Calu3 (cell line): ENCODE results near the gene MINDY2. TPM values are rescaled to one million over a fixed set of nuclear protein-coding genes. Genes with fewer than 3 reads are reported as not detected.
"Not testable (repeated sequence)": the region's sequence is repeated elsewhere in the genome, so short reads cannot be mapped to it uniquely, and the experiment has no call there.

Experiments
- BruUV-seq: library from RNA; stranded (reverse); fragments of 400-500 nt; replicated peaks from 2 replicates; lab custom pipeline; 2021; lab: Mats Ljungman, UMichigan
- CTCF ChIA-PET: fragments of 300-600 bp; sonication (Branson Sonifier 250); formaldehyde crosslinking; loops from one replicate; lab custom pipeline; 2022; ENCODE audit warnings: antibody characterized with exemption; lab: Charles Lee
- DNase-seq: peaks from one replicate; pipeline ENCODE4 v3.0.0; 2022
- H3K27ac Mint-ChIP-seq: one replicate; pipeline ENCODE4 v1.8.0; 2022; ENCODE audit warnings: mixed read lengths; ENCODE audit not compliant: unreplicated experiment
- H3K27me3 Mint-ChIP-seq: one replicate; pipeline ENCODE4 v1.8.0; 2022; ENCODE audit warnings: mixed read lengths; ENCODE audit not compliant: unreplicated experiment
- H3K36me3 Mint-ChIP-seq: one replicate; pipeline ENCODE4 v1.8.0; 2022; ENCODE audit warnings: mild to moderate bottlenecking, moderate library complexity, mixed read lengths; ENCODE audit not compliant: insufficient read depth, unreplicated experiment
- H3K4me1 Mint-ChIP-seq: one replicate; pipeline ENCODE4 v1.8.0; 2022; ENCODE audit warnings: mild to moderate bottlenecking, low read depth, mixed read lengths; ENCODE audit not compliant: unreplicated experiment
- H3K4me3 Mint-ChIP-seq: one replicate; pipeline ENCODE4 v1.8.0; 2022; ENCODE audit warnings: mild to moderate bottlenecking, low read depth, moderate library complexity, mixed read lengths; ENCODE audit not compliant: unreplicated experiment
- H3K9me3 Mint-ChIP-seq: one replicate; pipeline ENCODE4 v1.8.0; 2022; ENCODE audit warnings: low read depth, mixed read lengths; ENCODE audit not compliant: unreplicated experiment
- CTCF ChIP-seq: fragments of 200-600 bp; IDR thresholded peaks from one replicate; pipeline ENCODE4 v1.8.0; 2022; ENCODE audit warnings: antibody characterized with exemption; ENCODE audit not compliant: unreplicated experiment
- intact Hi-C: fragments of 100-400 bp; cut with micrococcal nuclease; formaldehyde crosslinking; loops from one replicate; pipeline ENCODE4 v1.10.0; 2022; ENCODE audit not compliant: unreplicated experiment
- total RNA-seq: library from RNA; stranded (reverse); gene quantifications from 2 replicates; pipeline ENCODE4 v1.2.3, GENCODE V29; 2022

The MINDY2 gene
- total RNA-seq, 1 experiment from 2014 or later, result 59.0 TPM

- no peak overlapping the region for H3K27ac Mint-ChIP-seq
- H3K27me3 Mint-ChIP-seq, result no peaks in the 10 kb centered on the region
- H3K36me3 Mint-ChIP-seq, result no peaks in the 10 kb centered on the region
- no peak for DNase-seq
- BruUV-seq, result no TSS peak
- no peaks in the 10 kb centered on the region for H3K4me1 Mint-ChIP-seq
- peaks cover 6% of the 10 kb centered on the region for H3K9me3 Mint-ChIP-seq
- H3K4me3 Mint-ChIP-seq, result no peak overlapping the region
- no peak for TF ChIP-seq CTCF
- intact Hi-C loops, result no loop called here
- CTCF ChIA-PET, result interaction anchor here (3.1 kb wide), 1 partner anchor 8 kb away, joined by 12 read pairs; the partner anchor contains the start of gene MINDY2
Measured at GRCh38 chr15:58762731-58763130, 8.4 kb upstream of the MINDY2 start.

GRCh38 chr15:58764468-58764867 is 6.6 kb upstream of the MINDY2 start:
- Mint-ChIP-seq H3K9me3 (peaks cover 6% of the 10 kb centered on the region), H3K36me3 (no peaks in the 10 kb centered on the region), H3K27ac (no peak overlapping the region), H3K4me1 (no peaks in the 10 kb centered on the region), H3K4me3 (no peak overlapping the region), H3K27me3 (no peaks in the 10 kb centered on the region)
- no TSS peak for BruUV-seq
- CTCF ChIA-PET, result no interaction called here
- intact Hi-C loops, result no loop called here
- TF ChIP-seq CTCF, result no peak
- DNase-seq, result no peak

DNA sequence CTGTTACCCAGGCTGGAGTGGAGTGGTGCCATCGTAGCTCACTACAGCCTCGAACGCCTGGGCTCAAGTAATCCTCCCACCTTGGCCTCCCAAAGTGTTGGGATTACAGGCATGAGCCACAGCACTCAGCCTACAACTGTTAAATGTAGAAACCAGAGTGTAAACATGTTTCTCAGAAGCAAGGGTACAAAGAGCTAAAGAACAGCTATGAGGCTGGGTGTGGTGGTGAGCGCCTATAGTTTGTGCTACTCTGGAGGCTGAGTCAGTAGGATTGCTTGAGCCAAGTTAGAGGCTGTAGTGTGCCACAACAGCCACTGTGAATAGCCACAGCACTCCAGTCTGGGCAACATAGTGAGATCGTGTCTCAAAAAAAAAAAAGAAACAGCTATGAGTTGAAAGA is 4.8 kb upstream of the MINDY2 start:
- TF ChIP-seq CTCF, result no peak
- no peaks in the 10 kb centered on the region for H3K27me3 Mint-ChIP-seq
- intact Hi-C loops, result no loop called here
- no peaks in the 10 kb centered on the region for H3K36me3 Mint-ChIP-seq
- no peak overlapping the region for H3K4me3 Mint-ChIP-seq
- BruUV-seq, result no TSS peak
- no peaks in the 10 kb centered on the region for H3K4me1 Mint-ChIP-seq
- no peak overlapping the region for H3K27ac Mint-ChIP-seq
- CTCF ChIA-PET, result no interaction called here
- peaks cover 6% of the 10 kb centered on the region for H3K9me3 Mint-ChIP-seq
- DNase-seq, result no peak

- intact Hi-C loops, H3K36me3 Mint-ChIP-seq, H3K4me3 Mint-ChIP-seq, DNase-seq, H3K27ac Mint-ChIP-seq, H3K4me1 Mint-ChIP-seq, H3K27me3 Mint-ChIP-seq, CTCF ChIA-PET, BruUV-seq, H3K9me3 Mint-ChIP-seq: not testable (repeated sequence)
Measured at GRCh38 chr15:58768601-58769004, 2.5 kb upstream of the MINDY2 start.

- no peak overlapping the region for H3K27ac Mint-ChIP-seq
- BruUV-seq, result TSS peak; percentile 60
- H3K36me3 Mint-ChIP-seq, result no peaks in the 10 kb centered on the region
- no peak for DNase-seq
- no peaks in the 10 kb centered on the region for H3K27me3 Mint-ChIP-seq
- CTCF ChIA-PET, result interaction anchor here (0.7 to 2.2 kb wide), 22 partner anchors 9 to 558 kb away, joined by 3 to 17 read pairs (median 5); partner anchors contain the start of gene ADAM10
- TF ChIP-seq CTCF, result no peak
- no peaks in the 10 kb centered on the region for H3K9me3 Mint-ChIP-seq
- no peak overlapping the region for H3K4me3 Mint-ChIP-seq
- intact Hi-C loops, result loop anchor here (5.0 kb wide), 4 partner anchors 82 to 543 kb away; partner anchors contain the start of gene SLTM
- no peaks in the 10 kb centered on the region for H3K4me1 Mint-ChIP-seq
Measured at GRCh38 chr15:58770519-58770856, 614 bp upstream of the MINDY2 start.
